ENCODE measurements around the gene IER5L. TPM values are rescaled to one million over a fixed set of nuclear protein-coding genes. Genes with fewer than 3 reads are reported as not detected.

Gene IER5L
- total RNA-seq, 4 donors from 2014 or later, result 13.0 to 31.5 (median 25.3) TPM

- Histone ChIP-seq H3K36me3 (no peaks in the 10 kb centered on the region), H3K27ac (peak overlapping the region; percentile 78 to 98 (median 86)), H3K27me3 (no peaks in the 10 kb centered on the region), H3K4me3 (peak overlapping the region; percentile 59 to 88 (median 80)), H3K4me1 (peaks cover 0 to 37% (median 21%) of the 10 kb centered on the region in 4 donors), H3K9me3 (no peaks in the 10 kb centered on the region)
- 2% methylated on average over 18 of the region's 56 CpGs; no CpG with 5 or more reads in 1 of the 2 donors for WGBS, 2 donors
- DNase-seq (ENCODE audit: low spot score in 2 of 2), result no peak
- TF ChIP-seq CTCF (IDR thresholded peaks at IDR 0.05) (no peak), POLR2A (IDR thresholded peaks at IDR 0.05) (no peak), EP300 (IDR thresholded peaks at IDR 0.05) (no peak)
These were observed 644 bp downstream of the IER5L start for GRCh38 chr9:129177443-129177790.

GRCh38 chr9:129176701-129177442 is 1.2 kb downstream of the IER5L start:
- H3K9me3 ChIP-seq, result no peaks in the 10 kb centered on the region
- WGBS, 2 donors, result 0% methylated on average over 30 to 39 of the region's 80 CpGs

GRCh38 chr9:129175825-129176633 is 2.0 kb downstream of the IER5L start:
- Histone ChIP-seq H3K27me3 (no peaks in the 10 kb centered on the region), H3K4me1 (peaks cover 0 to 35% (median 21%) of the 10 kb centered on the region in 4 donors), H3K4me3 (peak overlapping the region; percentile 74 to 92 (median 86)), H3K9me3 (no peaks in the 10 kb centered on the region), H3K27ac (peak overlapping the region; percentile 93 to 99 (median 98)), H3K36me3 (no peaks in the 10 kb centered on the region)
- peak; percentile 64 to 94 for TF ChIP-seq EP300 (IDR thresholded peaks at IDR 0.05)
- peak; percentile 66 to 69 for TF ChIP-seq POLR2A (IDR thresholded peaks at IDR 0.05)
- TF ChIP-seq CTCF (IDR thresholded peaks at IDR 0.05), result peak in 1 of 5 experiments; percentile 24
- peak; percentile 78 to 85 for DNase-seq (ENCODE audit: low spot score in 2 of 2)
- 1% methylated on average over 47 of the region's 47 CpGs for WGBS, 2 donors

More at GRCh38 chr9:129176701-129177442, 1.2 kb downstream of the IER5L start:
- Histone ChIP-seq H3K4me3 (peak overlapping the region; percentile 74 to 92 (median 86)), H3K27ac (peak overlapping the region; percentile 93 to 99 (median 98)), H3K27me3 (no peaks in the 10 kb centered on the region), H3K36me3 (no peaks in the 10 kb centered on the region), H3K4me1 (peaks cover 0 to 35% (median 21%) of the 10 kb centered on the region in 4 donors)
- DNase-seq (ENCODE audit: low spot score in 2 of 2), result no peak
- TF ChIP-seq POLR2A (IDR thresholded peaks at IDR 0.05) (no peak), CTCF (IDR thresholded peaks at IDR 0.05) (peak in 1 of 5 experiments; percentile 22), EP300 (IDR thresholded peaks at IDR 0.05) (peak in 1 of 2 donors; percentile 54)

GRCh38 chr9:129175515-129175824 is 2.6 kb downstream of the IER5L start:
- peak overlapping the region; percentile 93 to 99 (median 98) for H3K27ac ChIP-seq
- no peak for TF ChIP-seq CTCF (IDR thresholded peaks at IDR 0.05)
- TF ChIP-seq POLR2A (IDR thresholded peaks at IDR 0.05), result no peak
- no peak for TF ChIP-seq EP300 (IDR thresholded peaks at IDR 0.05)
- no peaks in the 10 kb centered on the region for H3K27me3 ChIP-seq
- H3K4me1 ChIP-seq, result peaks cover 0 to 35% (median 21%) of the 10 kb centered on the region in 4 donors
- no peaks in the 10 kb centered on the region for H3K9me3 ChIP-seq
- no peak for DNase-seq (ENCODE audit: low spot score in 2 of 2)
- WGBS, 2 donors, result 0% methylated on average over 10 of the region's 10 CpGs
- peak overlapping the region; percentile 74 to 92 (median 86) for H3K4me3 ChIP-seq
- no peaks in the 10 kb centered on the region for H3K36me3 ChIP-seq

Data from tibial nerve (tissue), 4 donors.